HepG2 (cell line): ENCODE data around the gene EIF4G3. TPM values are rescaled to one million over a fixed set of nuclear protein-coding genes. Genes with fewer than 3 reads are reported as not detected.

ENCODE experiments used
- ATAC-seq: fragments of 200-7000 bp; cut with Tn5 transposase; 3 replicates; pipeline ENCODE4 v1.9.1; 2020; ENCODE audit warnings: mild to moderate bottlenecking, moderate library complexity
- BruUV-seq: library from RNA; stranded (reverse); fragments of 400-500 nt; replicated peaks from 2 replicates; lab custom pipeline; 2021; lab: Mats Ljungman, UMichigan
- CTCF ChIA-PET: fragments of 300-600 bp; formaldehyde crosslinking; extraction: SDS; loops from one replicate; lab custom pipeline; 2021; ENCODE audit warnings: low total read pairs, inconsistent platforms, low intra/inter-chr PET ratio; lab: Yijun Ruan, JAX
- POLR2A ChIA-PET: fragments of 350-600 bp; sonication (Branson Sonifier 250); formaldehyde crosslinking; loops from one replicate; lab custom pipeline; 2020; ENCODE audit warnings: antibody characterized with exemption, inconsistent platforms; lab: Yijun Ruan, JAX
- DNase-seq: peaks from one replicate; pipeline ENCODE4 v3.0.0-alpha.2; 2015; ENCODE audit warnings: low spot score
- FAIRE-seq: peaks from 3 replicates; lab custom pipeline; 2011; peaks lifted over from hg19 to GRCh38; lab: Jason Lieb, UNC
- H2AFZ ChIP-seq: one replicate; pipeline ENCODE4 v1.6.1; 2011; ENCODE audit warnings: low read length, inconsistent platforms
- H3K27ac ChIP-seq: fragments of 300-600 bp; 3 replicates; pipeline ENCODE4 v1.8.0; 2011; ENCODE audit warnings: mixed run types, mild to moderate bottlenecking, mixed read lengths, low read length, inconsistent platforms; ENCODE audit not compliant: insufficient read depth; ENCODE audit errors: extremely low read length
- H3K27me3 ChIP-seq, 2 experiments: fragments of 200-600 bp in 1 of 2; 2 replicates in 1 of 2; 3 replicates in 1 of 2; pipeline versions ENCODE4 v1.6.0 to v1.8.0; 2011; ENCODE audit warnings: low read length in 2 of 2, mild to moderate bottlenecking in 2 of 2, moderate library complexity in 2 of 2, inconsistent platforms in 1 of 2; ENCODE audit not compliant: insufficient read depth in 2 of 2, control insufficient read depth in 1 of 2
- H3K36me3 ChIP-seq, 2 experiments: fragments of 200-600 bp in 1 of 2; replicated peaks in 1 of 2; 2 replicates in 1 of 2; 3 replicates in 1 of 2; pipeline versions ENCODE4 v1.5.1 to v1.8.0; 2011; ENCODE audit warnings: low read length in 2 of 2, inconsistent platforms in 1 of 2; ENCODE audit not compliant: insufficient read depth in 2 of 2, control insufficient read depth in 1 of 2
- H3K4me1 ChIP-seq: 2 replicates; pipeline ENCODE4 v1.5.1; 2012; ENCODE audit warnings: low read length, inconsistent platforms; ENCODE audit not compliant: insufficient read depth
- H3K4me2 ChIP-seq: 2 replicates; pipeline ENCODE4 v1.6.0; 2011; ENCODE audit warnings: low read depth, low read length, inconsistent platforms
- H3K4me3 ChIP-seq, 3 experiments: fragments of 200-600 bp in 1 of 3; sonication (generic), shearing (Covaris generic) in 1 of 3; replicated peaks in 1 of 3; 2 replicates each; pipeline ENCODE4 v1.5.1; 2011 to 2016; ENCODE audit warnings: low read length in 3 of 3, inconsistent platforms in 2 of 3, low read depth in 2 of 3, mild to moderate bottlenecking in 2 of 3, control low read depth in 1 of 3, mixed read lengths in 1 of 3; ENCODE audit not compliant: insufficient read depth in 1 of 3
- H3K79me2 ChIP-seq: one replicate; pipeline ENCODE4 v1.6.1; 2011; ENCODE audit warnings: low read length, inconsistent platforms; ENCODE audit not compliant: insufficient read depth
- H3K9ac ChIP-seq: 2 replicates; pipeline ENCODE4 v1.6.0; 2011; ENCODE audit warnings: mild to moderate bottlenecking, low read depth, low read length, inconsistent platforms; ENCODE audit not compliant: insufficient read depth
- H3K9me3 ChIP-seq: 2 replicates; pipeline ENCODE4 v1.5.1; 2012; ENCODE audit warnings: mild to moderate bottlenecking, low read length
- H4K20me1 ChIP-seq: 2 replicates; pipeline ENCODE4 v1.6.0; 2011; ENCODE audit warnings: inconsistent platforms, mild to moderate bottlenecking, low read length, moderate library complexity; ENCODE audit not compliant: insufficient read depth
- CEBPB ChIP-seq: IDR thresholded peaks from 2 replicates; pipeline ENCODE4 v1.6.1; 2011; ENCODE audit warnings: low read depth, low read length, improper control_type of control experiment, borderline replicate concordance
- TGIF2 ChIP-seq: IDR thresholded peaks from 2 replicates; pipeline ENCODE4 v1.6.1; 2016; ENCODE audit warnings: control low read depth, missing compliant biosample characterization
- ZBTB8A ChIP-seq: sonication (generic); formaldehyde crosslinking; IDR thresholded peaks from 2 replicates; pipeline ENCODE4 v1.4.0; 2020; ENCODE audit warnings: mild to moderate bottlenecking, low read depth, missing genetic modification reagents, borderline replicate concordance
- WGBS: methylation state at CpG from one replicate; pipeline ENCODE4 v1.1.6; 2017; ENCODE audit warnings: low lambda C conversion rate; 5-methylcytosine and 5-hydroxymethylcytosine counted together
- in situ Hi-C: cut with HindIII; loops from 2 replicates; pipeline ENCODE4 v1.10.0; 2017; ENCODE audit warnings: low pct_unique_long_range_greater_than_20kb; ENCODE audit not compliant: extremely low pct_ligation_motif_present
- intact Hi-C: fragments of 100-400 bp; cut with micrococcal nuclease; formaldehyde crosslinking; loops from one replicate; pipeline ENCODE4 v1.10.0; 2022; ENCODE audit not compliant: unreplicated experiment
- polyA plus RNA-seq, 8 experiments: library from polyadenylated mRNA; depleted of rRNA in 3 of 8; stranded (reverse) in 7 of 8; unstranded in 1 of 8; fragments of >200 nt; fragmentation: Illumina TruSeq in 4 of 8; extraction: Trizol in 4 of 8; gene quantifications; 2 replicates each; pipeline versions ENCODE4 v1.2.1 to v1.2.3, GENCODE V29; 2011 to 2016; ENCODE audit warnings: low read depth in 4 of 8, missing spikeins in 1 of 8, mixed read lengths in 1 of 8; ENCODE audit not compliant: insufficient read depth in 1 of 8
- total RNA-seq, 5 experiments: library from RNA; depleted of rRNA; stranded (reverse); fragments of >200 nt; fragmentation: Illumina TruSeq; extraction: Trizol; gene quantifications; 2 replicates each; pipeline ENCODE4 v1.2.3, GENCODE V29; 2016; ENCODE audit warnings: low read depth in 1 of 5

The EIF4G3 gene
- total and polyA plus RNA-seq, 2 of the 13 experiments (the other 11 are each of a cell fraction or from before 2014, with no cell fraction given) = 22.2 to 27.6 TPM

GRCh38 chr1:20775700-20776099 is 401.0 kb downstream of the EIF4G3 start:
- CTCF ChIA-PET = no interaction called here
- H3K27me3 ChIP-seq = no peaks in the 10 kb centered on the region
- DNase-seq = no peak
- H4K20me1 ChIP-seq = no peaks in the 10 kb centered on the region; the same call in 1 of the 2 replicates
- peaks cover 44% of the 10 kb centered on the region for H3K79me2 ChIP-seq
- no peak overlapping the region for H3K9ac ChIP-seq
- intact Hi-C loops = no loop called here
- no TSS peak for BruUV-seq
- H3K27ac ChIP-seq = no peak overlapping the region
- no peak for ATAC-seq
- no peak overlapping the region for H3K4me2 ChIP-seq
- TF ChIP-seq ZBTB8A (CRISPR knock-in tag) = no peak
- TF ChIP-seq CEBPB = peak; percentile 37; the same call in 1 of the 2 replicates
- POLR2A ChIA-PET = interaction anchor here (0.8 kb wide), 1 partner anchor 11 kb away, joined by 4 read pairs; the partner anchor contains the start of gene HP1BP3
- whole genome bisulfite sequencing = 98% methylated on average over 4 of the region's 4 CpGs
- peaks cover 14 to 85% of the 10 kb centered on the region in 2 experiments for H3K36me3 ChIP-seq
- in situ Hi-C loops = no loop called here
- no peak for FAIRE-seq
- H3K9me3 ChIP-seq = no peaks in the 10 kb centered on the region
- no peak overlapping the region for H3K4me3 ChIP-seq
- H3K4me1 ChIP-seq = no peaks in the 10 kb centered on the region
- no peak overlapping the region for H2AFZ ChIP-seq

GRCh38 chr1:20771780-20772179 is 404.9 kb downstream of the EIF4G3 start:
- ATAC-seq = no peak
- CTCF ChIA-PET = no interaction called here
- H3K27me3 ChIP-seq = no peaks in the 10 kb centered on the region
- H3K4me1 ChIP-seq = no peaks in the 10 kb centered on the region
- H3K4me3 ChIP-seq = no peak overlapping the region
- H3K9ac ChIP-seq = no peak overlapping the region
- H3K36me3 ChIP-seq = peaks cover 21 to 90% of the 10 kb centered on the region in 2 experiments
- intact Hi-C loops (no loop called here), in situ Hi-C loops (no loop called here)
- POLR2A ChIA-PET = no interaction called here
- no peaks in the 10 kb centered on the region for H4K20me1 ChIP-seq
- no peaks in the 10 kb centered on the region for H3K9me3 ChIP-seq
- no peak for FAIRE-seq
- H3K4me2 ChIP-seq = no peak overlapping the region
- peak; percentile 3; the same call in 1 of the 2 replicates for TF ChIP-seq CEBPB
- no peak for TF ChIP-seq TGIF2 (CRISPR knock-in tag)
- over 99% methylated on average over 3 of the region's 3 CpGs for WGBS
- no peak for DNase-seq
- no peak overlapping the region for H2AFZ ChIP-seq
- H3K27ac ChIP-seq = no peak overlapping the region
- peaks cover 12% of the 10 kb centered on the region for H3K79me2 ChIP-seq
- BruUV-seq = no TSS peak
